Measurements from ENCODE around the gene TEX48. TPM values are rescaled to one million over a fixed set of nuclear protein-coding genes. Genes with fewer than 3 reads are reported as not detected.

TEX48 gene
- total and polyA plus RNA-seq, 7 donors, result not detected

GRCh38 chr9:114638404-114638803 lies 43.6 kb downstream of the TEX48 start:
- Histone ChIP-seq H3K36me3 (ENCODE audit: insufficient read depth in 1 of 2, low read depth in 1 of 2) (peaks cover 0 to 91% of the 10 kb centered on the region in 2 donors), H3K9me3 (no peaks in the 10 kb centered on the region), H3K27ac (no peak overlapping the region), H3K4me1 (no peaks in the 10 kb centered on the region), H3K4me3 (no peak overlapping the region), H3K27me3 (ENCODE audit: insufficient read depth in 3 of 3, low read length in 2 of 3) (no peaks in the 10 kb centered on the region)
- TF ChIP-seq CTCF (IDR thresholded peaks at IDR 0.05), result no peak
- ATAC-seq, result no peak
- no peak for DNase-seq
- intact Hi-C loops (cut with DNase I), result no loop called here
- 86 to 92% (median 90%) methylated on average over 8 of the region's 8 CpGs for WGBS, 3 donors

DNA sequence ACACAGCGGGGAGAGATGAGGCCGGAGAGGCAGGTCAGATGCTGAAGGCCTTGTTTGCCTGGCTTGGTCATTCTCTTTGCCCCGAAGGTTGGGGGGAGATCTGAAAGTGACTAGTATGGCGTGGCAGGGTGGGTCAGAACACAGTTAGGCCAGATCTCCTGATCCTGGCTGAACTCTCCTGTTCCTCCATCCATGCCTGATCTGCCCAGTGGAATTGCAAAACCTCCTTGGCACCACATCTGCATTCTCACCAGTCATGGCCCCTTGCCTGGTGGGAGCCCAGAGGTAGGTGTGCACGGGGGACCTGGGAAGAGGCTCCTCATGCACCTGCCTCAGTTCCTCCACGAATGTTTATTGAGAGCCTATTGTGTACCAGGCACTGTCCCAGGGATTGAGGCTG lies 47.6 kb downstream of the TEX48 start:
- Histone ChIP-seq H3K9me3 (no peaks in the 10 kb centered on the region), H3K27ac (no peak overlapping the region), H3K27me3 (ENCODE audit: insufficient read depth in 3 of 3, low read length in 2 of 3) (no peaks in the 10 kb centered on the region), H3K4me3 (no peak overlapping the region), H3K4me1 (no peaks in the 10 kb centered on the region), H3K36me3 (ENCODE audit: insufficient read depth in 1 of 2, low read depth in 1 of 2) (peaks cover 0 to 93% of the 10 kb centered on the region in 2 donors)
- intact Hi-C loops (cut with DNase I), result no loop called here
- TF ChIP-seq CTCF (IDR thresholded peaks at IDR 0.05), result no peak
- DNase-seq (no peak), ATAC-seq (no peak)
- 84 to 94% (median 94%) methylated on average over 6 of the region's 6 CpGs for WGBS, 3 donors

DNA sequence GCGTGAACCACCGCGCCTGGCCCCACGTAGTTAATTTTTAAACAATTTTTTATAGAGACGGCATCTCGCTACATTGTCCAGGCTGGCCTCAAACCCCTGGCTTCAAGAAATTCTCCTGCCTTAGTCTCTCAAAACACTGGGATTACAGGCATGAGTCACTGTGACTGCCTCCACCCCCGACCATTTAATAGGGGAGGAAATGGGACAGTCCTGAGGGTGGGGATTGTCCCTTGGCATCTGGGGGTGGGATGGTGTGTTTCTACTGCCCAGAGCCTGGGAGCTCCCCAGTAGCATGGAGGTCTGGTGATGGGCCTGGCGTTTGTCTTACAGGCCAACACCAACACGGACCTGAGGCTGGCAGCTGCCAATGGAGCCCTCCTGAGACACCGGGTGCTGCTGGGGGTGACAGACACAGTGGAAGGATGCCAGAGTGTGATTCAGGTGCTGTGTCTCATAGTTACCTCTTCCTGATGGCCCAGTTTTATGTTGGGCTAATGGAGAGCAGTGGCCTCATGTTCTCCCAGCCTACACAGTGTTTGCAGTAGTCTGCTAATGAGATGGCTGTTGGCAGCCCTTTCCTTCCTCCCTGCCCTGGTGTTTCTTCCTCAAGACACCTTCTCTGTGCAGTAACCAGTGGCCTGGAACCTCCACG lies 48.4 kb downstream of the TEX48 start:
- TF ChIP-seq CTCF (IDR thresholded peaks at IDR 0.05), result no peak
- DNase-seq, result no peak
- no peaks in the 10 kb centered on the region for H3K4me1 ChIP-seq
- no peaks in the 10 kb centered on the region for H3K9me3 ChIP-seq
- no peaks in the 10 kb centered on the region for H3K27me3 ChIP-seq (ENCODE audit: insufficient read depth in 3 of 3, low read length in 2 of 3)
- no peak overlapping the region for H3K4me3 ChIP-seq
- WGBS, 3 donors, result 90 to 92% (median 91%) methylated on average over 11 of the region's 11 CpGs
- no peak overlapping the region for H3K27ac ChIP-seq
- intact Hi-C loops (cut with DNase I), result no loop called here
- ATAC-seq, result no peak
- H3K36me3 ChIP-seq (ENCODE audit: insufficient read depth in 1 of 2, low read depth in 1 of 2), result peaks cover 0 to 93% of the 10 kb centered on the region in 2 donors

DNA sequence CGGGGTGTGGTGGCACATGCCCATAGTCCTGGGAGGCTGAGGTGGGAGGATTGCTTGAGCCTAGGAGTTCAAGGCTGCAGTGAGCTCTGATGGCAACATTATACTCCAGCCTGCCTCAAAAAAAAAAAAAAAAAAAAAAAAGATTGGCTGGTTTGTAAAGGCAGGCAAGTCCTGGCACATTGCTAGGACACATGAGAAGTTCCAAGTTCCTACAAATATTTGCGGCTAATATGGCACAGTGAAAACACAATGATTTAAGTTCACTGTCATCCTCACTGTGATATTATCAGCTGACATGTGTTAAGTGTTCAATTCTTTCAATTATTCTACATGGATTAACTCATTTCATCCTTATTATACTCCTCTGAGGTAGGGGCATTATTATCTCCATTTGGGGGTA lies 50.8 kb downstream of the TEX48 start:
- Histone ChIP-seq H3K27me3 (ENCODE audit: insufficient read depth in 3 of 3, low read length in 2 of 3) (no peaks in the 10 kb centered on the region), H3K4me3 (no peak overlapping the region), H3K4me1 (no peaks in the 10 kb centered on the region), H3K9me3 (no peaks in the 10 kb centered on the region), H3K36me3 (ENCODE audit: insufficient read depth in 1 of 2, low read depth in 1 of 2) (peaks cover 0 to 91% of the 10 kb centered on the region in 2 donors), H3K27ac (no peak overlapping the region)
- DNase-seq (no peak), ATAC-seq (no peak)
- intact Hi-C loops (cut with DNase I), result no loop called here
- TF ChIP-seq CTCF (IDR thresholded peaks at IDR 0.05), result no peak
- whole genome bisulfite sequencing, 3 donors, result 0 to 35% (median 0%) methylated on average over 2 of the region's 2 CpGs

DNA sequence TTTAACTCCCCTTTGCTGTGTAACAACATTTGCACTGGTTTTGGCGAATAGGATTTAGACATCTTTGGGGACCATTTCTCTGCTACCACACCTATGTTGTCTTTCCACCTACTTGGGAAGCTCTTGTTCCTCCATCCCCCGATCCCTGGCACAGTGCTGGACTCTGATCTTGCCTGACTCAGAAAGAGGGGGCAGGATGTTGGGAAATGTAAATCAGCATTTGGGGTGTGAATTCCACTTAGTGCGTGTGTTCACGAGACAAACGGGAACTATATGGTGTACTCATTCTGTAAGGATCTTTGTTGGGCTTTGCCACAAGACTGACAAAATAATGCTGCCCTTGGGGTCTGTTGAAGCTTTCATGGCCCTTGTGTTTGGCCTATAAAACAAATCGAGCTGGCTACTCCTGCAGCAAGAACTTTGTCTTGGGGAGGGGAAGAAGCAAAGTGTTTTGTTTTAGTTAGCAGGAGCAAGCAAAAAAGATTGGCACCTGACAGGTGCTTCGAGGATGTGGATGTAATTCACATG lies 52.4 kb downstream of the TEX48 start:
- TF ChIP-seq CTCF (IDR thresholded peaks at IDR 0.05), result no peak
- H3K36me3 ChIP-seq (ENCODE audit: insufficient read depth in 1 of 2, low read depth in 1 of 2), result peaks cover 0 to 80% of the 10 kb centered on the region in 2 donors
- no peak overlapping the region for H3K4me3 ChIP-seq
- 74 to 81% (median 76%) methylated on average over 7 of the region's 7 CpGs for WGBS, 3 donors
- no peaks in the 10 kb centered on the region for H3K9me3 ChIP-seq
- H3K4me1 ChIP-seq, result no peaks in the 10 kb centered on the region
- H3K27ac ChIP-seq, result no peak overlapping the region
- no peaks in the 10 kb centered on the region for H3K27me3 ChIP-seq (ENCODE audit: insufficient read depth in 3 of 3, low read length in 2 of 3)
- DNase-seq (no peak), ATAC-seq (no peak)
- intact Hi-C loops (cut with DNase I), result no loop called here
